Measurements from ENCODE around the gene NPLOC4. TPM values are rescaled to one million over a fixed set of nuclear protein-coding genes. Genes with fewer than 3 reads are reported as not detected.

Gene NPLOC4
- total RNA-seq, 1 donor from 2014 or later, result 128 TPM

DNA sequence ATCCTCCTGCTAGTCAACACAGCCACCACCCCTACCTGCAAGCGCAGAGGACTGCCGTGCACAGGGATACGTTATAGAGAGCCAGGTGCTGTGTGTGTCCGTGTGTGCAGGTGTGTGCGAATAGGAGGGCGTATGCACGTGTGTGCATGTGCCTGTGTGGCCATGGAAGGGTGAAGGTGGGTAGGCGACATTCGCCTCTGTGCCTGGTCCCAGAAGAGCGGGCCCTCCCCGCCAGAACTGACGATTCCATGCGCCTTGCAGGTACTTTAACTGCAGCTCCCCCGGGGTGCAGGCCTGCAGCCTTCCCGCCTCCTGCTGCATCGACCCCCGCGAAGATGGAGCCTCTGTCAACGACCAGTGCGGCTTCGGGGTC lies 10.7 kb upstream of the NPLOC4 start:
- intact Hi-C loops (cut with DNase I), result no loop called here

DNA sequence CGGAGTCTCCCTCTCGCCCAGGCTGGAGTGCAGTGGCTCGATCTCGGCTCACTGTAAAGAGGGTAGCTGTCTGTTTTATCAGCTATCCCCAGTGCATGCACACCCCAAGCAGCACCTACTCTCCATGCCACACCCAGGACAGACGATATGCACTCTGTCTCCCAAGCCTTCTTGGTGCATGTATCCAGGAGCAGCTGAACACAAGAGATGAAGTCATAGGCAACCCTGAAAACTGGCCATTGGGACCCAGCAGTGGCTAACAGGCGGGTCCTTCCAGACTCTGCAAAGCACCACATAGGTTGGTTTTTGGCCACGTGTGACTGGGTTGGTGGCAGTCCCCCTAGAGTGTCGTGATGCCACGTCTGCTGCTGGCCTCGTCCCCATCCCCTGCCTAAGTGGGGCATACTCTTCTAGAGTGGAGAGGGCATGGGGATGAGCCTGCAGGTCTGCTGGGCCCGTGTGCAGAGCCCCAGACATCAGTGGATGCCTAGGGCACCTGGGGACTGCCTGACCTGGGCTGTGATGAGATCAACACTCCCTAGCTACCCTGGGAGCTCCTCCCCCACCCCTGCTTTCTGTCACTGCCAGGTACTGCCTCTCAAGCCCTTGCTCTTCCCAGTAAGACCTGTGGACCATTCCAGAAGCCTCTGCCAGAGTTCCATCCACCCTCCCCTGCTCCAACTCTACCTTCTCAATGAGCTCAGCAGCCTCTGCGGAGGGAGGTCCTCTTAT lies 10.1 kb upstream of the NPLOC4 start:
- DNase-seq (ENCODE audit: low spot score in 2 of 2), result no peak
- Histone ChIP-seq H3K27me3 (no peaks in the 10 kb centered on the region), H3K27ac (no peak overlapping the region), H3K4me1 (no peaks in the 10 kb centered on the region), H3K36me3 (no peaks in the 10 kb centered on the region), H3K9me3 (peaks cover 0 to 4% of the 10 kb centered on the region in 2 donors), H3K4me3 (no peak overlapping the region)
- intact Hi-C loops (cut with DNase I), result no loop called here
- TF ChIP-seq, protein P1, sequence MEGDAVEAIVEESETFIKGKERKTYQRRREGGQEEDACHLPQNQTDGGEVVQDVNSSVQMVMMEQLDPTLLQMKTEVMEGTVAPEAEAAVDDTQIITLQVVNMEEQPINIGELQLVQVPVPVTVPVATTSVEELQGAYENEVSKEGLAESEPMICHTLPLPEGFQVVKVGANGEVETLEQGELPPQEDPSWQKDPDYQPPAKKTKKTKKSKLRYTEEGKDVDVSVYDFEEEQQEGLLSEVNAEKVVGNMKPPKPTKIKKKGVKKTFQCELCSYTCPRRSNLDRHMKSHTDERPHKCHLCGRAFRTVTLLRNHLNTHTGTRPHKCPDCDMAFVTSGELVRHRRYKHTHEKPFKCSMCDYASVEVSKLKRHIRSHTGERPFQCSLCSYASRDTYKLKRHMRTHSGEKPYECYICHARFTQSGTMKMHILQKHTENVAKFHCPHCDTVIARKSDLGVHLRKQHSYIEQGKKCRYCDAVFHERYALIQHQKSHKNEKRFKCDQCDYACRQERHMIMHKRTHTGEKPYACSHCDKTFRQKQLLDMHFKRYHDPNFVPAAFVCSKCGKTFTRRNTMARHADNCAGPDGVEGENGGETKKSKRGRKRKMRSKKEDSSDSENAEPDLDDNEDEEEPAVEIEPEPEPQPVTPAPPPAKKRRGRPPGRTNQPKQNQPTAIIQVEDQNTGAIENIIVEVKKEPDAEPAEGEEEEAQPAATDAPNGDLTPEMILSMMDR (IDR thresholded peaks at IDR 0.05), result no peak

More for the DNA sequence above, 10.7 kb upstream of the NPLOC4 start:
- DNase-seq (ENCODE audit: low spot score in 2 of 2), result no peak
- no peaks in the 10 kb centered on the region for H3K36me3 ChIP-seq
- TF ChIP-seq, protein P1 (IDR thresholded peaks at IDR 0.05), result no peak
- no peaks in the 10 kb centered on the region for H3K27me3 ChIP-seq
- H3K27ac ChIP-seq, result no peak overlapping the region
- H3K4me3 ChIP-seq, result no peak overlapping the region
- peaks cover 0 to 4% of the 10 kb centered on the region in 2 donors for H3K9me3 ChIP-seq
- H3K4me1 ChIP-seq, result no peaks in the 10 kb centered on the region

DNA sequence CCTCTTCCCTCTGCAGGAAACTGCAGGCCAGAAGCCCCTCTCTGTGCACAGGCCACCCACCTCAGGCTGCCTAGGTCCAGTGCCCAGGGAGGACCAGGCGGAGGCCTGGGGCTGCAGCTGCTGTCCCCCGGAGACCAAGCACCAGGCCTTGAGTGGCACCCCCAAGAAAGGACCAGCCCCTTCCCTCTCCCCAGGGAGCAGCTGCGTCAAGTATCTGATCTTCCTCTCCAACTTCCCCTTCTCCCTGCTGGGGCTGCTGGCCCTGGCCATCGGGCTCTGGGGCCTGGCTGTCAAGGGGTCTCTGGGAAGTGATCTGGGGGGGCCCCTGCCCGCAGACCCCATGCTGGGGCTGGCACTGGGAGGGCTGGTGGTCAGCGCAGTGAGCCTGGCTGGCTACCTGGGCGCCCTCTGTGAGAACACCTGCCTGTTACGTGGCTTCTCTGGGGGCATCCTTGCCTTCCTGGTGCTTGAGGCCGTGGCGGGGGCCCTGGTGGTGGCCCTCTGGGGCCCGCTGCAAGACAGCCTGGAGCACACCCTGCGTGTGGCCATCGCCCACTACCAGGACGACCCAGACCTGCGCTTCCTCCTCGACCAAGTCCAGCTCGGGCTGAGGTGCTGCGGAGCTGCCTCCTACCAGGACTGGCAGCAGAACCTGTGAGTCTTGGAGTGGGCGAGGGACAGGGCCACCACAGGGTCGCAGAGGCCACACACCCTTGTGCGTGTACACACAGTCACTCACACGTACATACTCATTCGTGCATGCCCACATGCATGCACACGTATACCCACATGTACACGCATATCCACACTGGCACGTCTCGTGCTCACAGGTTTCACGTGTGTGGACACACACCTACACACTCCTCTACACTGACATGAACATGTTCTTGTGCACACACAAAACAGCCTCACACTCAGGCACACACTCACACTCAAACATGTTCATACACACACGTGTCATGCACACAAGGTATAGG lies 8.4 kb upstream of the NPLOC4 start:
- H3K4me1 ChIP-seq, result no peaks in the 10 kb centered on the region
- intact Hi-C loops (cut with DNase I), result no loop called here
- no peaks in the 10 kb centered on the region for H3K36me3 ChIP-seq
- H3K4me3 ChIP-seq, result no peak overlapping the region
- no peak overlapping the region for H3K27ac ChIP-seq
- no peaks in the 10 kb centered on the region for H3K27me3 ChIP-seq
- TF ChIP-seq, protein P1 (IDR thresholded peaks at IDR 0.05), result no peak
- DNase-seq (ENCODE audit: low spot score in 2 of 2), result no peak
- peaks cover 0 to 4% of the 10 kb centered on the region in 2 donors for H3K9me3 ChIP-seq

DNA sequence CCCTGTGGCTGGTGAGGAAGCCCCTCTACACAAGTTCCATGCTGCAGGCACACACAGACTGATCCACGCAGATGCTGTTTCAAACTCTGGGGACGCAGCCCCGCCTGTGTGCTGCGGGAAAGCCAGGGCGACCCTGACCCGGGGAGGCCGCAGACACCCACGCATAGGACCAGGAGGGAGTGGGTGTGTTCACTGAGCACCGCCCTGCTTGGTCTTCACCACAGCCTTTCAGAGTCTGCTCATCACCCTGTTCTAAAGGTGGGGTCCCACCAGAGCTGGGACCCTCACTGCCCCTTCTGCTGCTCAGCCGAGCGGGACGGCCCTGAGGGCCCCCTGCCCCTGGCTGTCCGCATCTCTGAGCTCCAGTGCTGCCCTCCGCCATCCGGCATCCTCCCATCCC lies 7.6 kb upstream of the NPLOC4 start:
- Histone ChIP-seq H3K9me3 (peaks cover 0 to 4% of the 10 kb centered on the region in 2 donors), H3K27me3 (no peaks in the 10 kb centered on the region), H3K27ac (no peak overlapping the region), H3K4me1 (no peaks in the 10 kb centered on the region), H3K36me3 (no peaks in the 10 kb centered on the region), H3K4me3 (no peak overlapping the region)
- intact Hi-C loops (cut with DNase I), result no loop called here
- no peak for DNase-seq (ENCODE audit: low spot score in 2 of 2)
- TF ChIP-seq, protein P1 (IDR thresholded peaks at IDR 0.05), result no peak

DNA sequence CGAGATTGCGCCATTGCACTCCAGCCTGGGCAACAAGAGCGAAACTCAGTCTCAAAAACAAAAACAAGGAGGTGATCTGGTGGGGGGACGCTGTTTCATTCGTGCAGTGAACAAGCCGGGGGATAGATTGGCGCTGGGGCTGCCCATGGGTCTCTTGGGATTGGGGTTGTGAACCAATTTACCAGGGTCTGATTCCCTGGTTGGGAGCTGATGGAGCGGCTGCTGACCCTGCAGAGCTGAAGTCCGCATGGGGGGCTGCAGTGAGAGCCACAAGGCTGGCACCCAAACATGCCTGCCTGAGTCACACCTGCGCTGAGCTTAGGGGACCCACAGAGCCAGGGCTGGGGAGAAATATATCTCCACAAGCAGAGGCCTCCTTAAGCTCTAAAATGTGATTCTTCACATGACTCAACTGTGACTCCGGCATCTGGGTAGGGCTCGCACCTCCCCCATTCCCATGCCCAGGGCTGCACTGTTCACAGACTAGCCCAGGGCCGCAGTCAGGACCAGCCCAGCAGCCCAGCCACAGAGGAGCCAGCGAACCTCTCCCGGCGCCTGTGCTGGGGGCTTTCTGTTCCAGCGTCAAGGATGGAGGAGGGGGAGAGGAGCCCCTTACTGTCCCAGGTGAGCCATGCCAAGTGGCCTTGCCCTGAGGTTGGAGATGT lies 5.0 kb upstream of the NPLOC4 start:
- Histone ChIP-seq H3K4me3 (no peak overlapping the region), H3K27ac (no peak overlapping the region), H3K27me3 (no peaks in the 10 kb centered on the region), H3K4me1 (no peaks in the 10 kb centered on the region), H3K36me3 (no peaks in the 10 kb centered on the region), H3K9me3 (no peaks in the 10 kb centered on the region)
- TF ChIP-seq, protein P1 (IDR thresholded peaks at IDR 0.05), result no peak
- no peak for DNase-seq (ENCODE audit: low spot score in 2 of 2)
- intact Hi-C loops (cut with DNase I), result no loop called here

Data from ascending aorta (tissue), 2 donors.